DMS53 treated with DMSO at 0.1 percent for 48 hours (cell line): ENCODE data around the gene WDR87.
A peak's percentile ranks its signal among the peaks of the same experiment; 100 is the strongest.
"Not testable (repeated sequence)": the region's sequence is repeated elsewhere in the genome, so short reads cannot be mapped to it uniquely, and the experiment has no call there.

ENCODE experiments used
- DNase-seq: peaks from one replicate; lab custom pipeline; 2025; ENCODE audit not compliant: unreplicated experiment; lab: John Stamatoyannopoulos, UW

Gene WDR87

DNA sequence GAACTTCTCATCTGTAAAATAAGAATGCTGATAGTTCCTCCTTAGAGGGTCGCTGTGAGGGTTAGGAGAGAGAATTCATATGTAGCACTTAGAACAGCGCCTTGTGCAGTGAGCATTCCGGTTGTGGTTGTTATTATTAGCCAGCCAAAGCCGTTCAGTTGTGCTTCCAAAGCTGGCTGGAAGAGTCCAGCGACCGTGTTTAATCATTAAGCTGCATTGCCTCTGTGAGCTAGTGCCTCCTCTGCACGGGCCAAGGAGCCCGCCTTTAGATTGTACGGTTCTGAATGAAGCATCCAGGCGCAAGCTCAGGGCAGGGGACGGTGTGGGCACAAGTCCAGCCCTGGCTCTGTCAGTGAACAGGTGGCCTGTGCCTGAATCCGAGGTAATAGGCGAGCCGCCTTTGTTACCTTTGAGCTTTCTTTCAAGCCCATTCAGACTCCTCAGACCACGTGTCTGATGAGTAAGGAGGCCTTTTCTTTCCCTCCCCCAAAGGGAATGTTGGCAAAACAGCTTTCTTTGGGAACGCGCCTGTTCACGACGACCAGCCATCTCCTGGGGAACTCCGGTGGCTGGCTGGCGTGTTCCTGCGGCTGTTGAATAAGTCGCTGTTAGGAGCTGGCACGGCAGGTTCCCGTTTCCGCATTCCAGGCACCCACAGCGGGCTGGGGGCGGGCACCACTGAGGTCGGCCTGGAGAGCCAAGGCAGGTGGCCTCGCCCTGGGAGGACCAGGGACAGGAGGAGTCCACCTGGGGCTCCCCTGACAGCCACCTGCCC lies 25.7 kb upstream of the WDR87 start:
- DNase-seq: peak; percentile 97

- no peak for DNase-seq
Observed at GRCh38 chr19:37930416-37930815, 24.0 kb upstream of the WDR87 start.

DNA sequence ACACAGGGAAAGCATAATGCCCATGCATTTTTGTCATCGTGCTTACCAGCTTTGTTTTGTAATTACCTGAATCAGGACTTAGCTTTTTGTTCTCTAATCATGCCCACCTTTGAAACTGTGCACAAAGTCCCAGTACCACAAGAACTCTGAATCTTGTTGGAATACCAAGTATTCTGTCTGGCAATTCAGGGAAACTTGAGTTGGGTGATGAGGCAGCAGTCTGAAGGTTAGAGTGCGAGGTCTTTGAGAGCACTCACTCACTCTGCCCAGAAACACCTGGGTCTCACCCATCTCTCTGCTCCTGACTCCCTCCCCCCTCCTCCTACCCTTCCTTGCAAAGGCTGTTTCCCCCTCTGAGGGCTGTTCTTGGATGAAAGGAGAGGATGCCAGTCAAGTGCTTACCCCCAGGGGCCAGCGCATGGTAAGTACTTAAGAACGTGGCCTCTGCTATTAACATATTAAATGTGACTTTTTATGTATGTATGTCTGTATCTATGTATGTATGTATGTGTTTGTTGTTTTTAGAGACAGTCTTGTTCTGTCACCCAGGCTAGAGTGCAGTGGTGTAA lies 23.0 kb upstream of the WDR87 start:
- DNase-seq: no peak

DNA sequence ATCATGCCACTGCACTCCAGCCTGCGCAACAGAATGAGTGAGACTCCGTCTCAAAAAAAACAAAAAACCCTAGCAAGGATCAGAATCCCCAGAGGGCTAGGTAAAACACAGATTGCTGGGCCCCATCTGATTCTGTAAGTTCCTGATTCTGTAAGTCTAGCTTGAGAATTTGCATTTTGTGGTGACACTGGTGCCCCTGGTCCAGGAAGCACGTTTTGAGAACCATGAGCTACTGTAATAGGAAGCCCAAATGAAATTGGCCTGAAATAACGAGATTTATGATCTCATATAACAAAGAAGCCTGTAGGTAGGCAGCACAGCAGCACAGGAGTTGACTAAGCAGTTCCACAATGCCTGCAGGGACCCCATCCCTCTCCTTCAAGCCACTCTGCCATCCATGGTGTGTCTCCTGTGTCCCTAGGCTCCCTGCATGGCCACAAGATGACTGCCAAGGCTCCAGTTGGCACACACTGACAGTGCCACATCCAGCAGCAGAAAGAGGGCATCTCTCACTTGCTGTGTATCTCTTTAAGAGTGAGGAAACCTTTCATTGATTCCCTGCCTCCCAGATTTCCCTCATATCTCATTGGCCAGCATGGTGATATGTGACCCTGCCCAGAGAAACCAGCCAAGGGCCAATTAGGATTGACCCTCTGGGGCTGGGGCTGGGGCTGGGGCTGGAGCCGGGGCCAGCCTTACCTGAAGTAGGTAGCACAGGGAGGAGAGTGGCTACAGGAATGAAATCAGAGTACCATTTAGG lies 22.3 kb upstream of the WDR87 start:
- DNase-seq: no peak

GRCh38 chr19:37926711-37927110 lies 20.3 kb upstream of the WDR87 start:
- DNase-seq: no peak

DNA sequence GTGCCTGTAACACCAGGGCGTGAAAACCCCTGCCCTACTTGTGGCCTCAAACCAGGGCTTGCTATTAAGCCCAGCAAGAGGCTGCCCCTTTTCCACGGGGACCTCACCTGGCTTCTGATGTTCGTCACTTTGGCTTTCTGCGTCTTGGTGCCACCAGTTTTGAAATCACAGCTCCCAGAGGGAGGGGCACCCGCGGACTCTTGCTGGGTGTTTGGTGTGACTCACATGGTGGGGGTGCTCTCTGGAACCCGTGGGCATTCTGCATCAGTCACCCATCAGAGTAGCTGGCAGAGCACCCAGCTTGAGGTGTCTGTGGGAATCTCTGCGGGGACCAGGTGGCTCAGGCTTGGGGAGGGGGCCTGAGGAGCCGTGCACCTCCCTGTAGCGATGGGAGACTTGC lies 19.9 kb upstream of the WDR87 start:
- no peak for DNase-seq

GRCh38 chr19:37925212-37925611 lies 18.8 kb upstream of the WDR87 start:
- no peak for DNase-seq

- not testable (repeated sequence) for DNase-seq
Observed at GRCh38 chr19:37924573-37924972, 18.2 kb upstream of the WDR87 start.

DNA sequence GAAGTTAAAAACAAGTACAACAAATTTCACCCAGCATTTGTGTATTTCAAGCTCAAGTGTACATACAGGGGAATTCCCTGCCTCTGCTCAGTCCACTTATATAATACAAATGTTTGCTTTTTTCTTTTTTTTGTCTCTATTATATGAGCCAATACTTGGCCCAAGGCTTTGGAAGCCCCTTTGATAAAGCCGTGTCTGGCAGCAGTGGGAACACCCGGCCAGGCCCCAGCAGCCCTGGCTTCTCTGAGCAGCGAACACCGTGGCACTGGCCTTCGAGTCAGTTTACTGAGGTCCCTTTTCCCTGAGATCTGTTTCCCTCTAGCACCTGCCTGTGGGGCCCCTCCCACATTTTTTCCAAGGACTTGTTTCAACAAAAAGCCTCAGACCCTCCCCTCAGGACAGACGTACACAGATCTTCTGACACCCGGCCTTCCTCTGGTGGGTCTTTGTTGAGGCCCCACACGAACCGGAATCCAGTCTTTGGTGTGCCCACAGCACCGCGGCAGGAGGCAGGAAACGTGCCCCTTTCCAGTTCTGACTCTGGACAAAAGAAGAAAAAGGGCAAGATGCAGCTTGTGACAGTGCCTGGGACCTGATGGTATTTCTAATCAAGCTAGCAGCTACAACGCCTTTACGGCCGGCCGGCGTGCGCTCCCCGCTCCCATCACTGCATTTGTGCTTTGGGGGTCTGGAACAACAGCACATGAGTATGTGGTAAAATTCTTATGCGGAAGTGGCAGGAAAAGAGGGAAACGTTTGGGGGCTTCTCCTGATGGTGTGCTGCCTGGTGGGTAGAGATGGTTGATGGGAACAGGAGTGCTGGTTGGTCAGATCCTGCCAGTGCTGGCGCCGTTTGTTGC lies 14.4 kb upstream of the WDR87 start:
- DNase-seq: peak; percentile 24

DNA sequence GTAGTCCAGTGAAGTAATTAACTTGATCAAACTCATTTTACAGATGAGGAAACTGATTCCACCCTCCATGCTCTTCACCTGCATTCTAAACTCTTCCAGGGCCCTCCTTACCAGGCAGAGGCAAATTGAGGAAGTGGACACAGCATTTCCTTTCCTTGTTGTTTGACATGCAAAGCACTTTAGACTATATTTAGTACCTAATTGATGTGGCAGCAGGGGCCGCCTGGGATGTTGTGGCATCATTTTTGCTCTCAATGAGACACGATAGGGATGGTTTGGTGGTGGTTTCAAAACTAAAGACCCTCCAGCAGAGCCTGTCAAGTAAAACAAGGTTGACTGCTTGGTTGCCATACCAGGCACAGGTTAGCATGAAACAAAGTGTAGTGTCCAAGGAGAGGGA lies 8.5 kb upstream of the WDR87 start:
- DNase-seq: peak; percentile 12

- no peak for DNase-seq
Observed at GRCh38 chr19:37909661-37910199, 3.3 kb upstream of the WDR87 start.

DNA sequence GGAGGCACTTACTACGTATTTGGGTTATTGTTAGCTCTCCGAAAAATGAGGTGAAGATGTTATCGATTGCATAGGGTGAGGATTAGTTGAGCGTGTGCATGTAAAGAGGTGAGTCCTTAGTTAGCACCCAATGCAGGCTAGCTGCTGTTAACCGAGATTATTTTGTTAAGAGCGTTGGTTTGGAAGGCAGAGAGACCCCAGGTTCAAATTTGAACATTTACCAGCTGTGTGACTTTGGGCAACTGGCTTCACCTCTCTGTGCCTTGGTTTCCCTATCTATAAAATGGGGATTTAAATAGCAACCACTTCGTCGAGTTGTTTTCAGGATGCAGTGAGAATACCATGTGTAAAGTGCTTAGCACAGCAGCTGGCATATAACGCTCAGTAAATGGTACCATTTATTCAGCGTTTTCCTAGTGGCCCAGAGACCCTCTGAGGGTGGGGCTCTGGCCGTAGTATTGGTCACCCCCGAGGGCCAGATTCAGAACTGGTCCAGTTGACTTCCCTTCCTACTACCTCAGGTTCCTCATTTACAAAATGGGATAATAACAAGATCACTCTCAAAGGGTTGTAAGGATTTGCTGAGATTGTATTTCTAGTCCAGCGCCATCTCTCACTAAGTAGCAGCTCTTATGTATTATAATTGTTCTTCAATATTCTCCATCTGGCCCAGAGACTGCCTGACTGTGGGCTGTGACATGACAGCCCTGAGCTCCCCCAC lies 1.5 kb upstream of the WDR87 start:
- no peak for DNase-seq

DNA sequence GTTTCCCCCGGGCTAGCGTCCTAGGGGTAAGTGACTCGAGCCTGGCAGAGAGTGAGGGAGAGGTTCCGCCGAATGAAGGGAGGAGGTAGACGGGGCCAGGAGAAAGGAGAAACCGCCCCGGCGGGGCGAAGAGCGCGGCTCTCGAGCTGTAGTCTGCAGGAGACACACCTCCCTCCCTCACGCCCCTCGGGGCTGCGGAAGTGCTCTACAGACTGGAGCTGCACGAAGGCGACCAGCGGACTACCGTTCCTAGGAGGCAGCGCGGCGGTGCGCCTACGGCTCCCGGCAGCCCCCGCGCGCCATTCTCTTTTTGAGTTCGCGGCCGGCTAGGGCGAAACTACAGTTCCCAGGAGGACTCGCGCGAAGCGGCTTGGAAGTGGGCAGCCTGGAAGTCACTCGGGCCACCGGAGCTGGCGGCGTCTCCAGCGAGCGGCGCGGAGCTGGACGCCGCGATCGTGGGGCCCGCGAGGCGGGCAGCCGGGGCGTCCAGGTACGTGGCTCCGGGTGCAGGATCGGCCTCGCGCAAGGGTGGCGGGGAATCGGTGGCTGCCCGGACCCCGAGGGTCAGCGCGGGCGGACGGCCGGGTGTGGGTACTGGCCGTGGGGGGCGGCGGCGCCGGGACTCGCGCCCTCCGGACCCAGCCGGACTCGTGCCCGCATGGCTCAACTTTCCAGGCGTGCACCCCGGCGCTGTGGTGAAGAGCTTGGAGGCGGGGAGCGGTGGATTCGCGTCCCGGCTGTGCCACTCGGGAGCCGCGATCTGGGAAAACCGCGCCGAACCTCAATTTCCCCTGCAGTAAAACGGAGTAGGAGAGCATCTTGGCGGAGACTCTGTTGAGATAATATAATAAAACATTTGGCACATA lies 708 bp upstream of the WDR87 start, which contains the start of gene SIPA1L3:
Gene SIPA1L3 (plus strand): TSS at position 340 of the 866 bp plus-strand sequence. CDS start 174,358 bp downstream, outside the sequence.
- DNase-seq: peak; percentile 97

- no peak for DNase-seq
Observed at GRCh38 chr19:37903096-37903495, 3.3 kb downstream of the WDR87 start.

- peak; percentile 90 for DNase-seq
Observed at GRCh38 chr19:37902668-37903067, 3.7 kb downstream of the WDR87 start.

DNA sequence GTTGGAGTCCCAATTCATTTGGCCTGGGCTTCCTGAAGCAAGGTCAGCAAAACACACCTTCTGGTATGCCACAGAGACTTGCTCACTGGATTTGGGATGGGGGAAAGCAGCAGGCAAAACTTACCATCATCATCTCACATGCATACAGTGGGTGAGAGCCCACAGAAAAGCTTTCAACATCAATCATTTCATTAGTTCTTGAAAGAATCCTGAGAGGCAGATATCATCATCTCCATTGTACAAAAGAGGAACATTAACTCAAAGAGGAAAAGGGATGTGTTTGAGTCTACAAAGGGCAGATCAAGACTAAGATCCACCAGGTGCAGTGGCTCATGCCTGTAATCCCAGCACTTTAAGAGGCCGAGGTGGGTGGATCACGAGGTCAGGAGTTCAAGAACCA lies 6.4 kb downstream of the WDR87 start:
- DNase-seq: no peak

DNA sequence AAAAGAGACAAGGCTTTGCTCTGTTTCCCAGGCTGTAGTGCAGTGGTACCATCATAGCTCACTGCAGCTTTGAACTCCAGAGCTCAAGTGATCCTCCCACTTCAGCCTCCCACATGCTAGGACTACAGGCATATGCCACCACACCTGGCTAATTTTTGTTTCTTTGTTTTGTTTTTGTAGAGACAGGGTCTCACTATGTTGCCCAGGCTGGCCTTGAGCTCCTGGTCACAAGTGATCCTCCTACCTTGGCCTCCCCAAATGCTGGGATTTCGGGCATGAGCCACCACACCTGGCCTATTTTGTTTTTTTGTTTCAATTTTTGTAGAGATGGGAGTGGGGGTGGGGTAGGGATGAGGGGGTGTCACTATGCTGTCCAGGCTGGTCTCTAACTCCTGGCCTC lies 6.9 kb downstream of the WDR87 start:
- DNase-seq: no peak

- DNase-seq: no peak
Observed at GRCh38 chr19:37896180-37896579, 10.2 kb downstream of the WDR87 start.
